Measurements from ENCODE around the gene NPRL2.
A peak's percentile ranks its signal among the peaks of the same experiment; 100 is the strongest.

The NPRL2 gene

GRCh38 chr3:50325497-50326181, 24.9 kb downstream of the NPRL2 start:
- Histone ChIP-seq H3K27ac (ENCODE audit: low read depth, low read length) (no peak overlapping the region), H3K36me3 (ENCODE audit: low read length) (peaks cover 1% of the 10 kb centered on the region; the same call in 1 of the 2 replicates), H3K79me2 (ENCODE audit: insufficient read depth, low read length) (peaks cover 13% of the 10 kb centered on the region), H3K9me2 (replicated peaks; ENCODE audit: insufficient read depth, low read length) (no peaks in the 10 kb centered on the region), H3K4me2 (ENCODE audit: low read depth, low read length, poor library complexity, severe bottlenecking) (no peak overlapping the region), H3K9me3 (ENCODE audit: insufficient read depth, low read length) (no peaks in the 10 kb centered on the region), H3K4me3 (ENCODE audit: insufficient read depth, low read length, poor library complexity, severe bottlenecking) (no peak overlapping the region), H2AFZ (ENCODE audit: low read depth, low read length, severe bottlenecking) (no peak overlapping the region), H3K27me3 (ENCODE audit: low read length) (no peaks in the 10 kb centered on the region), H4K20me1 (ENCODE audit: low read depth, low read length) (no peaks in the 10 kb centered on the region), H3F3A (ENCODE audit: insufficient read depth) (peaks cover 12% of the 10 kb centered on the region), H3K9ac (ENCODE audit: low read length) (no peak overlapping the region)
- TF ChIP-seq CTCF (IDR thresholded peaks at IDR 0.05; ENCODE audit: insufficient read depth, low read length, poor library complexity, severe bottlenecking) (no peak), EZH2phosphoT487 (conservative IDR thresholded peaks at IDR 0.05; ENCODE audit: low read length) (no peak)

GRCh38 chr3:50325113-50325480, 25.5 kb downstream of the NPRL2 start:
- Histone ChIP-seq H3K36me3 (ENCODE audit: low read length) (no peaks in the 10 kb centered on the region), H3K79me2 (ENCODE audit: insufficient read depth, low read length) (peaks cover 13% of the 10 kb centered on the region), H3K9me3 (ENCODE audit: insufficient read depth, low read length) (no peaks in the 10 kb centered on the region), H3K4me2 (ENCODE audit: low read depth, low read length, poor library complexity, severe bottlenecking) (no peak overlapping the region), H3K27ac (ENCODE audit: low read depth, low read length) (no peak overlapping the region), H3K9ac (ENCODE audit: low read length) (no peak overlapping the region), H4K20me1 (ENCODE audit: low read depth, low read length) (no peaks in the 10 kb centered on the region), H3K9me2 (replicated peaks; ENCODE audit: insufficient read depth, low read length) (no peaks in the 10 kb centered on the region), H3K27me3 (ENCODE audit: low read length) (no peaks in the 10 kb centered on the region), H2AFZ (ENCODE audit: low read depth, low read length, severe bottlenecking) (no peak overlapping the region), H3F3A (ENCODE audit: insufficient read depth) (peaks cover 12% of the 10 kb centered on the region), H3K4me3 (ENCODE audit: insufficient read depth, low read length, poor library complexity, severe bottlenecking) (no peak overlapping the region)
- TF ChIP-seq EZH2phosphoT487 (conservative IDR thresholded peaks at IDR 0.05; ENCODE audit: low read length): no peak
- no peak for TF ChIP-seq CTCF (IDR thresholded peaks at IDR 0.05; ENCODE audit: insufficient read depth, low read length, poor library complexity, severe bottlenecking)

GRCh38 chr3:50324351-50325112, 26.0 kb downstream of the NPRL2 start:
- H3K79me2 ChIP-seq (ENCODE audit: insufficient read depth, low read length): peaks cover 13% of the 10 kb centered on the region
- no peak overlapping the region for H3K4me3 ChIP-seq (ENCODE audit: insufficient read depth, low read length, poor library complexity, severe bottlenecking)
- TF ChIP-seq CTCF (IDR thresholded peaks at IDR 0.05; ENCODE audit: insufficient read depth, low read length, poor library complexity, severe bottlenecking) (peak; percentile 60), EZH2phosphoT487 (conservative IDR thresholded peaks at IDR 0.05; ENCODE audit: low read length) (no peak)
- no peak overlapping the region for H2AFZ ChIP-seq (ENCODE audit: low read depth, low read length, severe bottlenecking)
- H3K9me2 ChIP-seq (replicated peaks; ENCODE audit: insufficient read depth, low read length): no peaks in the 10 kb centered on the region
- no peaks in the 10 kb centered on the region for H4K20me1 ChIP-seq (ENCODE audit: low read depth, low read length)
- peaks cover 9% of the 10 kb centered on the region for H3F3A ChIP-seq (ENCODE audit: insufficient read depth)
- no peaks in the 10 kb centered on the region for H3K36me3 ChIP-seq (ENCODE audit: low read length)
- no peaks in the 10 kb centered on the region for H3K9me3 ChIP-seq (ENCODE audit: insufficient read depth, low read length)
- H3K27ac ChIP-seq (ENCODE audit: low read depth, low read length): no peak overlapping the region
- H3K27me3 ChIP-seq (ENCODE audit: low read length): no peaks in the 10 kb centered on the region
- no peak overlapping the region for H3K4me2 ChIP-seq (ENCODE audit: low read depth, low read length, poor library complexity, severe bottlenecking)
- H3K9ac ChIP-seq (ENCODE audit: low read length): no peak overlapping the region

Measured in SU-DHL-6 (cell line).